H1 (cell line): Measurements from ENCODE around the gene MANBA. TPM values are rescaled to one million over a fixed set of nuclear protein-coding genes. Genes with fewer than 3 reads are reported as not detected.

ENCODE experiments used
- ATF2 ChIP-seq: IDR thresholded peaks from 2 replicates; pipeline ENCODE4 v1.6.1; 2012; ENCODE audit warnings: low read length, inconsistent platforms
- BRCA1 ChIP-seq: IDR thresholded peaks from 2 replicates; pipeline ENCODE4 v1.6.1; 2012; ENCODE audit warnings: low read depth, low read length, improper control_type of control experiment
- KDM1A ChIP-seq: fragments of 200-600, 300-600 bp; sonication (generic); IDR thresholded peaks from 2 replicates; pipeline ENCODE4 v1.7.1; 2016; ENCODE audit warnings: mild to moderate bottlenecking, low read length, borderline replicate concordance
- KDM4A ChIP-seq: IDR thresholded peaks from one replicate; pipeline ENCODE4 v1.7.1; 2012; ENCODE audit warnings: low read depth, mild to moderate bottlenecking, moderate library complexity, low read length, inconsistent platforms; ENCODE audit not compliant: severe bottlenecking
- TAF7 ChIP-seq: optimal IDR thresholded peaks from 2 replicates; pipeline ENCODE3; 2011; ENCODE audit warnings: low read depth, mild to moderate bottlenecking, inconsistent platforms, low read length, moderate library complexity, borderline replicate concordance
- polyA plus RNA-seq, 7 experiments: library from polyadenylated mRNA; depleted of rRNA in 3 of 7; stranded (reverse) in 5 of 7; unstranded in 2 of 7; fragments of >200 nt in 5 of 7; fragments of 200-250 nt in 2 of 7; gene quantifications; 1 replicate in 5 of 7; 2 replicates in 1 of 7; 4 replicates in 1 of 7; pipeline versions ENCODE4 v1.2.1 to v1.2.3, GENCODE V29; 2011 to 2013; ENCODE audit warnings: missing spikeins in 2 of 7, mixed read lengths in 2 of 7
- total RNA-seq: library from RNA; stranded (reverse); fragmentation: NEBNext Ultra II Directional; extraction: Animal tissue kit (Norgen Biotek cat#: 25700); gene quantifications from 2 replicates; pipeline ENCODE4 v1.2.1, GENCODE V29; 2021
- TF ChIP-seq, protein P1 (sequence below): IDR thresholded peaks from 2 replicates; pipeline ENCODE4 v1.6.1; 2011; ENCODE audit warnings: low read depth, mild to moderate bottlenecking, low read length; ENCODE audit not compliant: insufficient read depth

MANBA gene
- total and polyA plus RNA-seq, 2 of the 8 experiments (the other 6 are each of a cell fraction or from before 2014, with no cell fraction given): 22.9 to 27.8 TPM

DNA sequence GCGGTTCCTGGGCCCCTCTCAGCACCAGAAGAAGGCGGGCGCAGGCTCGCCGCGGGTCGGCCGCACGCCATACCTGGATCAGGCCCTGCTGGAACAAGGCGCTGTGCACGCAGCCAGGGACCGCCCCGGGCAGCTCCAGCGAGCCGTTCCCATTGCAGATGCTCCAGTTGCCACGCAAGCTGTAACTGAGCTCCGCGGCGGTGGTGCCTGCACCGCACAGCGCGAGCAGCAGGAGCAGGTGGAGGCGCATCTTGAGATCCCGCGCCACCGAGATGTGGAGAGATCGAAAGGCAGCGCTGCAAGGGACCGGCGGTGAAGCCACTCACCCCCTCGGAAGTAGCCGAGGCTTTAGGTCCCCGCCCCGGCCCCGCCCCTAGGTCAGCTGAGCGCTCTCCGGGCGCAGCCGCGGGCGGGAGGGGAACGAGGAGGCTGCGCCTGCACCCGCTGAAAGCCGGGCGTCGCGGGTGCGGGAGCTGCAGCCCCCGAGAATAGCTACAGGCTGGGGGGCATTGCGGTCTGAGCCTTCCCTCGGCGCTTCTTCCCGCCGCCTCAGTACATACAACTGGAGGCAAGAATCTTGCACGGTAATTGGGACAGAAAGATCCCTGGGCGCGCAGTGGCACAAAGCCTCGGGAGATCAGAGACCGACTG, at the start of gene MANBA (continued):
- TF ChIP-seq TAF7: peak; percentile 46
- TF ChIP-seq, protein P1, sequence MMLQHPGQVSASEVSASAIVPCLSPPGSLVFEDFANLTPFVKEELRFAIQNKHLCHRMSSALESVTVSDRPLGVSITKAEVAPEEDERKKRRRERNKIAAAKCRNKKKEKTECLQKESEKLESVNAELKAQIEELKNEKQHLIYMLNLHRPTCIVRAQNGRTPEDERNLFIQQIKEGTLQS: no peak
- TF ChIP-seq BRCA1: no peak
- TF ChIP-seq KDM4A: peak; percentile 86
- no peak for TF ChIP-seq KDM1A
- no peak for TF ChIP-seq ATF2
